B cell (primary cell): ENCODE results near the gene CGNL1.

Source experiments
- EZH2 ChIP-seq: IDR thresholded peaks from 2 replicates; pipeline ENCODE4 v1.6.1; 2012; ENCODE audit warnings: borderline replicate concordance, low read depth, mild to moderate bottlenecking, moderate library complexity, low read length; ENCODE audit not compliant: insufficient read depth, poor library complexity, severe bottlenecking
- TF ChIP-seq, protein P1 (sequence below): fragments of 200-600 bp; IDR thresholded peaks from one replicate; pipeline ENCODE4 v1.8.0; 2022; ENCODE audit warnings: antibody characterized with exemption, mild to moderate bottlenecking

- TF ChIP-seq, protein P1, sequence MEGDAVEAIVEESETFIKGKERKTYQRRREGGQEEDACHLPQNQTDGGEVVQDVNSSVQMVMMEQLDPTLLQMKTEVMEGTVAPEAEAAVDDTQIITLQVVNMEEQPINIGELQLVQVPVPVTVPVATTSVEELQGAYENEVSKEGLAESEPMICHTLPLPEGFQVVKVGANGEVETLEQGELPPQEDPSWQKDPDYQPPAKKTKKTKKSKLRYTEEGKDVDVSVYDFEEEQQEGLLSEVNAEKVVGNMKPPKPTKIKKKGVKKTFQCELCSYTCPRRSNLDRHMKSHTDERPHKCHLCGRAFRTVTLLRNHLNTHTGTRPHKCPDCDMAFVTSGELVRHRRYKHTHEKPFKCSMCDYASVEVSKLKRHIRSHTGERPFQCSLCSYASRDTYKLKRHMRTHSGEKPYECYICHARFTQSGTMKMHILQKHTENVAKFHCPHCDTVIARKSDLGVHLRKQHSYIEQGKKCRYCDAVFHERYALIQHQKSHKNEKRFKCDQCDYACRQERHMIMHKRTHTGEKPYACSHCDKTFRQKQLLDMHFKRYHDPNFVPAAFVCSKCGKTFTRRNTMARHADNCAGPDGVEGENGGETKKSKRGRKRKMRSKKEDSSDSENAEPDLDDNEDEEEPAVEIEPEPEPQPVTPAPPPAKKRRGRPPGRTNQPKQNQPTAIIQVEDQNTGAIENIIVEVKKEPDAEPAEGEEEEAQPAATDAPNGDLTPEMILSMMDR: no peak
- TF ChIP-seq EZH2: no peak
Observed at GRCh38 chr15:57425842-57426241, 49.5 kb downstream of the CGNL1 start.
